ENCODE data around the gene ATP8B1. TPM values are rescaled to one million over a fixed set of nuclear protein-coding genes. Genes with fewer than 3 reads are reported as not detected.
"Not testable (repeated sequence)": the region's sequence is repeated elsewhere in the genome, so short reads cannot be mapped to it uniquely, and the experiment has no call there.

ATP8B1 gene
- total RNA-seq, 1 donor from 2014 or later: 66.7 TPM

GRCh38 chr18:57649556-57650500 lies 153.3 kb downstream of the ATP8B1 start:
- H3K9me3 Mint-ChIP-seq (ENCODE audit: unreplicated experiment): no peaks in the 10 kb centered on the region
- peaks cover 2% of the 10 kb centered on the region for H3K27me3 Mint-ChIP-seq (ENCODE audit: unreplicated experiment)
- no peak for TF ChIP-seq CTCF (IDR thresholded peaks at IDR 0.05; ENCODE audit: unreplicated experiment)
- H3K27ac Mint-ChIP-seq (ENCODE audit: unreplicated experiment): no peak overlapping the region
- DNase-seq (ENCODE audit: low spot score): no peak
- H3K4me1 Mint-ChIP-seq (ENCODE audit: unreplicated experiment): no peaks in the 10 kb centered on the region
- peaks cover 38% of the 10 kb centered on the region for H3K36me3 Mint-ChIP-seq (ENCODE audit: low read depth, unreplicated experiment)
- no peak overlapping the region for H3K4me3 Mint-ChIP-seq (ENCODE audit: unreplicated experiment)

GRCh38 chr18:57648414-57648813 lies 154.7 kb downstream of the ATP8B1 start:
- no peak overlapping the region for H3K27ac Mint-ChIP-seq (ENCODE audit: unreplicated experiment)
- no peaks in the 10 kb centered on the region for H3K9me3 Mint-ChIP-seq (ENCODE audit: unreplicated experiment)
- no peak for TF ChIP-seq CTCF (IDR thresholded peaks at IDR 0.05; ENCODE audit: unreplicated experiment)
- peaks cover 2% of the 10 kb centered on the region for H3K27me3 Mint-ChIP-seq (ENCODE audit: unreplicated experiment)
- H3K4me3 Mint-ChIP-seq (ENCODE audit: unreplicated experiment): no peak overlapping the region
- no peaks in the 10 kb centered on the region for H3K4me1 Mint-ChIP-seq (ENCODE audit: unreplicated experiment)
- peaks cover 29% of the 10 kb centered on the region for H3K36me3 Mint-ChIP-seq (ENCODE audit: low read depth, unreplicated experiment)
- no peak for DNase-seq (ENCODE audit: low spot score)

GRCh38 chr18:57644540-57644939 lies 158.6 kb downstream of the ATP8B1 start:
- TF ChIP-seq CTCF (IDR thresholded peaks at IDR 0.05; ENCODE audit: unreplicated experiment): no peak
- Mint-ChIP-seq H3K4me1 (ENCODE audit: unreplicated experiment) (no peaks in the 10 kb centered on the region), H3K36me3 (ENCODE audit: low read depth, unreplicated experiment) (peaks cover 23% of the 10 kb centered on the region), H3K27me3 (ENCODE audit: unreplicated experiment) (peaks cover 7% of the 10 kb centered on the region), H3K27ac (ENCODE audit: unreplicated experiment) (no peak overlapping the region), H3K4me3 (ENCODE audit: unreplicated experiment) (no peak overlapping the region), H3K9me3 (ENCODE audit: unreplicated experiment) (no peaks in the 10 kb centered on the region)
- DNase-seq (ENCODE audit: low spot score): no peak

GRCh38 chr18:57643726-57644125 lies 159.4 kb downstream of the ATP8B1 start:
- H3K27ac Mint-ChIP-seq (ENCODE audit: unreplicated experiment); DNase-seq (ENCODE audit: low spot score); H3K4me1 Mint-ChIP-seq (ENCODE audit: unreplicated experiment); H3K4me3 Mint-ChIP-seq (ENCODE audit: unreplicated experiment); H3K9me3 Mint-ChIP-seq (ENCODE audit: unreplicated experiment); H3K27me3 Mint-ChIP-seq (ENCODE audit: unreplicated experiment): not testable (repeated sequence)
- H3K36me3 Mint-ChIP-seq (ENCODE audit: low read depth, unreplicated experiment): peaks cover 23% of the 10 kb centered on the region

- H3K36me3 Mint-ChIP-seq (ENCODE audit: low read depth, unreplicated experiment): peaks cover 23% of the 10 kb centered on the region
- not testable (repeated sequence) for H3K9me3 Mint-ChIP-seq (ENCODE audit: unreplicated experiment); H3K27ac Mint-ChIP-seq (ENCODE audit: unreplicated experiment); DNase-seq (ENCODE audit: low spot score); H3K4me1 Mint-ChIP-seq (ENCODE audit: unreplicated experiment); H3K27me3 Mint-ChIP-seq (ENCODE audit: unreplicated experiment)
- H3K4me3 Mint-ChIP-seq (ENCODE audit: unreplicated experiment): peak overlapping the region; percentile 82
Measured at GRCh38 chr18:57642462-57642861, 160.7 kb downstream of the ATP8B1 start.

GRCh38 chr18:57640749-57641148 lies 162.4 kb downstream of the ATP8B1 start:
- H3K27me3 Mint-ChIP-seq (ENCODE audit: unreplicated experiment): peaks cover 7% of the 10 kb centered on the region
- no peaks in the 10 kb centered on the region for H3K9me3 Mint-ChIP-seq (ENCODE audit: unreplicated experiment)
- no peak for TF ChIP-seq CTCF (IDR thresholded peaks at IDR 0.05; ENCODE audit: unreplicated experiment)
- peaks cover 13% of the 10 kb centered on the region for H3K36me3 Mint-ChIP-seq (ENCODE audit: low read depth, unreplicated experiment)
- H3K27ac Mint-ChIP-seq (ENCODE audit: unreplicated experiment): no peak overlapping the region
- no peak for DNase-seq (ENCODE audit: low spot score)
- H3K4me3 Mint-ChIP-seq (ENCODE audit: unreplicated experiment): no peak overlapping the region
- H3K4me1 Mint-ChIP-seq (ENCODE audit: unreplicated experiment): no peaks in the 10 kb centered on the region
